Hematopoietic multipotent progenitor cell treated with erythropoietin and hydrocortisone succinate and interleukin-3 and kit ligand, for 6 days (in vitro differentiated cells): ENCODE results near the gene EIPR1.
A peak's percentile ranks its signal among the peaks of the same experiment; 100 is the strongest.

Experiments used
- DNase-seq: peaks from one replicate; pipeline ENCODE4 v3.0.0-alpha.2; 2015

Gene EIPR1

DNA sequence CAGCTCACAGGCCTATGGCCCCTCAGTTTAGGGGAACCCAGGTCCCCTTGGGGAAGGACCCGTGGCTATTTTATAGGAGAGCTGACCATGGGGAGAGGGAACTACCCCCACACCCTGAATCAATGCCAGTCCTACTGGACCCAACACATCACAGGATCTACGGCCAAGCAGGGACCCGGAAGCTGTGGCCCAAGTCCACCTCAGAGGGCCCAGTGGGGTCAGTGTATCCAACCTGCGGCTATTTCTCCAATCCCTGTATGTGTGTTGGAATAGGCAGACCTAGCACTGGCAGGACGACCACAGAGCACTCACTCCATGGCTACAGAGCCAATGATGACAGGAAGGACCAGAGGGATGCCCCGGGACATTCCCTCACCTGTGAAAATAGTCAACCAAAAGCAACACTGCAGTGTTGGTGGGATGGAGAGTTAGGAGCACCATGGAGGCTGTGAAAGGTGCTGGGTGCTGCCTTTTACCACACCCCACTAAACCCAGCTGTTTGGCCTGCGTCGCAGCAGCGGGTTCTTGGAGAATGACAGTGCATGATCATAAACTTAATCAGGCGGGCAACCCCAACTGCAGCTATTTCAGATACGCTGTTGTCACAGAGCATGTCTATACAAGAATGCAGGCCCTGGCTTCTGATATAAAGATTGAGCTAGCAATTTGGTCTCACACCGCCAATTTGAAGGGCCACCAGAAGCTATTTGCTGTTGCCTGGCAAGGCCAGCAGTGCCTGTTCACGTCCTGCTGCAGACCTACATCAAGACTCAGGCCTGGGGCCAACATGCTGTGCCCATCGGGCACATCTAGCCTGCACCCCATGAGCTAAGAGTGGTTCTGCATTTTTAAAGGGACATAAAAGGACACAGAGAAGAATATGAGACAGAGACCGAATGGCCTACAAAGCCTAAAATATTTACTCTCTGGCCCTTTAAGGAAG is 110.4 kb downstream of the EIPR1 start:
- no peak for DNase-seq

DNA sequence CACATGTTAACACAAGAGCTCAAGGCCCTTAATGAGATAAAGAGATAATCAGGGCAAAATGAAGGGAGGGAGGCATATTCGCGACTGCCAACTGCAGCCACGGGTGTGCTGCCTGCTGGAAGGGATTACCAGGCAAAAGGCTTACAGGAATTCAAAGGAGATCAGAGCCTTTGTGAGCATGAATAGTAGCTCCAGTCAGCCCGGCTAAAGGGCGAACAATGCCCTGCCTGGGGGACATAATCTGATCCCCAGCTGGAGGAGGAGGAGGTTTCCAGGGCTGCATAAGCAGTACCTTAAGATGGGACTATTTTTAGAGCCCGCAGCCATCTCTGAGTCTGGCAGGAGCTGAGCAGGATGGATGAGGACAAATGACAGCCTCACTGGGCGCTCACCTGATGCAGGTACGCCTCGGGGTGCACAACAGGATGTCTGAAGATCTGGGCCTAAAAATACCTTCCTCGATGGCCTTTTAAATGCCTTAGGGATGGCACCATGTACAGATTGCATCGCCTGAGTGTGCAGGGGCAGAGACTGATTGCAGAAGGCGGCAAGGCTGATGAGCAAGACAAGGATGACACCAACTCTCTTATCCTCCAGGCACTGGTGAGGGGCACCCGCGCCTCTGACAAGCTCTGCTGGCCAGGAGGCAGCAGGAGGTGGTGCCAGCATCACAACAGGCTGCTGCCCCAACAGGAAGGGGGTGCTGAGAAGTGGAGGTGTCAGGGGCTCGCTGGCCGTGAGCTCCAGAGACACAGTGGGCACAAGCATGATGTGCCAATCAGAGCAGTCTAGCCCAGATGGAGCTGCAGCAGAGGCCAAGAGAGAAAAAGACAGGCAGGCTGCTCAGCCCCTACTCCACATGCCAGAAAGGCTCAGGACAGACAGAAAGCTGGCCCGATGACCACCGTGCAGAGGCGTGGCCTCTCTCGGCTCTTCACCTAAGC is 111.4 kb downstream of the EIPR1 start:
- DNase-seq: peak; percentile 32

DNA sequence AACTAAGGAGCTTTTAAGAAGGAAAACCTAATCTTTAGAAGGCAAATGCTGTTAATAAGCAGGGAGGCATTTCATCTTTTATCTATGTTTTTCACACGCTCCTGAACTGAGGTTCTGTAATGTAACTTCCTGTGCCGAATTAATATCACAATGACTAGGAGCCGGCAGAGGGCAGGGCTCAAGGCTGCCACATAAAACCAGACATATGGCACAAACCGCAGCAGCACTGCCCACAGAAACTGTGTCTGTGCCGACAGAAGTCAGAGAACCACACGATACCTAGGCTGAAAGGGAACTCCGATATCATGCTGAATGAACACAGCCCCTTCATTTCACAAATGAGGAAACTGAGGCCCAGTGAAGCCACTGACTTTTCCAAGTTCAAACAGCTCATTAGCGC is 112.1 kb downstream of the EIPR1 start:
- peak; percentile 10 for DNase-seq

DNA sequence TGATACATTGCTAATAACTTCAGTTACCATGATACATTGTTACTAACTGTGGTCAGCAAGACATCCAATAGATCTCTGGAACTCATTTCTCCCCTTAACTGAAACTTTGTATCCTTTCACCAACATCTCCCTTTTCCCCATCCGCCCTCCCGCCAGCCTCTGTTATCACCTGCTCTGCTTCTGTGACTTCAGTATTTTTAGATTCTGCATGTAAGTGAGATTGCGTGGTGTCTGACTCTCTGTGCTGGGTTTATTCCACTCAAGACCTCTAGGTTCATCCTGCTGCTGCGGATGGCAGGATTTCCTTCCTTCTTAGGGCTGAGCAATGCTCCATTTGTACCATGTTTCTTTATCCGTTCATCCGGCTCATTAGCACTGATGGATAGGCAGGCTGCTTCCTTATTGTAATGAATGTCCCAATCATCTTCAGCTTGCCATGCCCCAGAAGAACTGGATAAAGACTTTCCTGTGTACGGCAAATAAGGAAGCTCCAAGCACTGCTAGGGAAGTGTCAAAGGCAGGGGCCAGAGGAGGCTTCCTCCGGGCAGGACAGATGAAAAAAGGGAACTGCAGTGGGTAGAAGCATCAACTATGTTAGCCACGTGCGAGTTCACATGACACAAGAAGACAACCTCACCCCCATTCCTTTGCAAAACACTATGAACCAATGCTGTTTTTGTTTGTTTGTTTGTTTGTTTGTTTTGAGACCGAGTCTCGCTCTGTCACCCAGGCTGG is 113.4 kb downstream of the EIPR1 start:
- peak; percentile 16 for DNase-seq

DNA sequence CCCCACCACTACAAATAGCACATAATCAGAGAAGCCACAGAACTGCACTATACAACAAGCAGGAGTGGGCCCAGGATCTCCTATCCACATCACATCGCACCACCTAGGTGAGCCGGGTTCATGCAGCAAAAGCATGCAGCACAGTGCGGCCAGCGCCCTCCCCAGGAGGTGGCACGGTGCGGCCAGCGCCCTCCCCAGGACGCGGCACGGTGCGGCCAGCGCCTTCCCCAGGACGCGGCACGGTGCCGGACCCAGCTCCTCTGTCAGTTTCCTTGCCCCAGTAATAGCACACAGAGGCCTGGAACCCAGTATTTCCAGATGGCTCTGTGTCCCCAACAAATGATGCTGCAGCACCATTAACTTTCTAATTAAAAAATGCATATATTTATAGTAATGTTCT is 114.1 kb downstream of the EIPR1 start:
- DNase-seq: no peak

DNA sequence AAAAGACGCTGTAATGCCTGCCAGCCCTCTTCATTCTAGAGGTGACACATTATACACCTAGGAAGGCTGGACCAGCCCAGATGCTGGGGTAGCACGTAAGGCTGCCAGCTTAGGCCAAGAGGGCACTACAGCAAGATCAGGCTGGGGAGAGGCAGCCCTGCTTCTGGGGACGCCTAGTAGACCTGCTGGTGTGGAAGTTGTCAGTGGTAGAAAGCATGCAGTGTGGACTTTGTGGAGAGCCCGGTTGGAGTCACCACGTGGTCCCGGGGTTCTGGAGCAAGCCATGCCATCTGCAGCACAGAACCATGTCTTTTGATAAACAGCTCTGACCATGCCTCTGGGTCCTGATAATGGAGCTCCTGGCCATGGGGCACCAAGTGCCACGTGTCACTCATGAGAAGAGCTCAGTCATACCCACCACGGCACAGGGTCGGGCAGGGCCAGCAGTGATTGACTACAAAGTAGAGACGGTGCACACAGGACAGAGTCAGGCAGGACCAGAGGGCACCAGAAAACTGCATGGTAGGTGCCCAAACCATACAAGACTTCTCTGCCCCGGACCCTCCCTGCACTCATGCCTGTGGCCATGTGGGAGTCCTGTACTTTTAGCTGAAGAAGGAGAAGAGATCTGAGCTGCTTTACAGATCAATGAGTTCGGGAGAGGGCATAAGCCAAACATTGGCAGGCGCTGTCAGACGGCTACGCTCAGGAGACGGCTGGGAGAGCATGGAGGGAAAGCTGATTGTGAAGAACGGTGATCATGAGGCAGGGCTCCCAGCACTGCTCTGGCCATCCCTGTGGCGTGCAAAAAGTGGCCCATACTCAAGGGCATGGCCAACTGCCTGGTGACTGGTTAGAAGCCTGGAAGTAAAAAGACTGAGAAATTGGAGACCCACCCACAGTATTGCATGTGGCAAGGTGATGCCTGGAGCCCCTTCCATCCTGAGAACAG is 114.9 kb downstream of the EIPR1 start:
- no peak for DNase-seq

DNA sequence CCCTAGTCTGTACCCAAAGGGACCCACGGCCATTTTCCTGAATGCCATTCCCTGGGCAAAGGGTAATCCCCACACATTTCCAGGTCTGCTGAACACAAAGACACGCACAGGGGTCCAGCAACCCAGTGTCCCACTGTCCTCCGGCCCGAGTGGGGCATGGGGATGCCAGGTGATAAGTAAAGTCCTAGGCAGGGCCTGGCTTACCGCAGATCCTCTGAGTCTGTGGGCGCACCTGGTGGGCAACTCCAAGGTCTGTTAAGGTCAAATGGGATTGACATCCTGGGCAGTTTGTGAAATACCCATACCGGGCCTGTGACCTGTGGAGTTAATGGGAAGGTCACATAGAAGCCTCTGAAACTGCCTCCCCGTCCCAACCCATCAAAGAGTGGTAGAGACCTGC is 116.1 kb downstream of the EIPR1 start:
- no peak for DNase-seq

DNA sequence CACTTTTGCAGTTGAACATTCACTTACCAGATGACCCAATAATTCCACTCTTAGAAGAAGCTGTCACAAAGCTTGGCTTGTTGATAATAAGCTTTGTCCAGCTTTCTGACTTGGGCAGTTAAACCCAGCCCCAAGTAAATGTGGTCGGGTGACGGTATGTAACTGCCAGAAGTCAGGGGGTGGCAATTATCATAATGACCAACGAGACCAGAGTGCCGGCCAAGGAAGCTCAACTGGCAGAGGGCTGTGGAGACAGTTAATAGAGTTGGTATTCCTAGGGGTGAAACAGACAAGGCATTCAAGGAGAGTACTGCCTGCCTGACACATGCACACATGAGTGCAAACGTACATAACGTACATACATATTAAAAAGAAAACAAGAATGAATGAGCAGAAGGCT is 116.7 kb downstream of the EIPR1 start:
- no peak for DNase-seq

DNA sequence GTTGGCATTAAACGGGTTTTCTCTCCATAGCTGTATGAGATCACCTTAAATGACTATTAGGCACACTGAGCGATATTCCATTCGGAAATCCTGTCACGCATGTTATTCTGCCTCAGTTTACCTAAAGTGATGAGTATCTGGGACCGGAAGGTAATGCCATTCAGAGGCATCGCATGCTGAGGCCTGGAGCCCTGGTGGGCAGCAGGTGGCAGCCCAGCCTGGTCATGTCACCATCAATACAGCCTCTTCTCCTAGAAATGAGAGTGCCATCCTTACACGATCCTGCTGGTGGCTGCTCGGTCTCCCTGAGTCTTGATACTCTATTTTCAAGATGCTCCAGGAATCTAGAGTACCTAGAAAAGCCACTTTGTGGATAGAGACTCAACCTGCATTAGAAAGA is 119.8 kb downstream of the EIPR1 start:
- DNase-seq: no peak

DNA sequence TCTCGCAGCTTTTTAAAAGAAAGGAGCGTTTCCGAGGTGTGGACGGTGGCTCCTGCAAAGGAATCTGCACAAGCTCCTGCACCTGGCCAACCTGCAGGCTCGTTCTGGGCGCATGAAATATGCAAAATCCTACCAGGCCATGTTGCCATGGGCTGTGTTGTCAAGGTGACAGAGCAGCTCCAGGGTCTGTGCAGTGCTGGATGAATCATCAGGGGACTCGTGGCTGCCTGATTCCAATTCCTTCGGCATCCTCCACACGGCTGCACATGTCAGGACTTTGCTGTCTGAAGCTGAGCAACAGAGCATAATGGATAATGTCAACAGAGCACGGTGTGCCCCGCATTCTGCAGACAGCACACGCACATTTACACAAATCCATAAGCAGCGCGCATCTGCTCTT is 120.5 kb downstream of the EIPR1 start:
- DNase-seq: no peak

DNA sequence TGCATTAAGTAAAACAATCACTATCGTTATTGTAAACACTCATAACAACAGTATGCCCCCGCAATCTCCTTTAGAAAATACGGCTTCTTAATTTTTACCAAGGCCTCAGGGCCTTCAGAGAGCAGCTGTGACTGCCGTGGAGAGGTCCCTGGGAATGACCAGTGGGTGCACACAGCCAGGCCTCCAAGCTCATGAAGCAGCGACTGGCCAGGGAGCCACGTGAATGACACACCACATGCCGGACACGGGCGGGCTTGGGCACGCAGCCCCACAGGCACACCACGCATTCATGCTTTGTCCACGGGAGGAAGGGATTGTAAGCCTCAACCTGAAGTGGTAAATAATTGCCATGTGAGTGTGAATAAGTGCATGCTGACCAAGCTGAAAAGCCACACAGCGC is 121.0 kb downstream of the EIPR1 start:
- DNase-seq: no peak

DNA sequence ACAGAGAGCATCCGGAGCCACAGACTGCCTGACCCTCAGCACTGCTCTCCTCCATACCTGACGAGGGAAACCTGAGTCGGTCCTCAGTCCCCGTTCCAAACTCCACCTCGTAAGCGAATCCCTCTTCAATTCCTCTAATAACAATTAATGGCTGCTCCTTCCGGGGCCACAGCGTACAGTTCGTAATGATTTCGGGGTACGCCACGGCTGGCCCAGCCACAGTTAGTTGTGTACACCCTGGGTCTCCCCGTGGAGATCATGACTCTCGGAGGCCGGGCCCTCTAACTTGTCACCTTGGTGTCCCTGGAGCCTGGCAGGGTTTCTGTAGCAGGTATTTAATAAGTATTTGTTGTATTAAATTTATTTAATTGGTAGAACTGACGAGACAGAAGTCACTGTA is 121.5 kb downstream of the EIPR1 start:
- DNase-seq: no peak

DNA sequence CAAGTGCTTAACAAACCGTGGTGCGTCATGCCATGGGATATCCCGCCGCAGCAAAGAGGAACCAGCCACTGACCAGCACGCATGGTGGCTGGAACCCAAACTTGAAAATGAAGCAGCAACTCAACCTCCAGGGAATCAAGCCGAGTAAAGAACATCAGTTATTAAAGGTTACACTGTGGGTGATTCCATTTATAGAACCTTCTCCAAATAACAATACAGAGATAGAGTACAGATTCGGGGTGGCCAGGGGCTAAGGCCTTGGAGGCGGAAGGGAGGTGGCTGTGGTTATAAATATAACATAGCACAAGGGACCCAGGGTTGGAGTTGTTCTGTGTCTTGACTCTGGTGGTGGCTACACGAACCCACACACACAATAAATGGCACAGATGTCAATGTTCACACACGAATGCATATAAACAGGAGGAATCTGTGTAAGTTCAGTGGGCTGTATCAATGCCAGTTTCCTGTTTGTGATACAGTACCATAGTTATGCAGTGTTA is 123.1 kb downstream of the EIPR1 start:
- no peak for DNase-seq

DNA sequence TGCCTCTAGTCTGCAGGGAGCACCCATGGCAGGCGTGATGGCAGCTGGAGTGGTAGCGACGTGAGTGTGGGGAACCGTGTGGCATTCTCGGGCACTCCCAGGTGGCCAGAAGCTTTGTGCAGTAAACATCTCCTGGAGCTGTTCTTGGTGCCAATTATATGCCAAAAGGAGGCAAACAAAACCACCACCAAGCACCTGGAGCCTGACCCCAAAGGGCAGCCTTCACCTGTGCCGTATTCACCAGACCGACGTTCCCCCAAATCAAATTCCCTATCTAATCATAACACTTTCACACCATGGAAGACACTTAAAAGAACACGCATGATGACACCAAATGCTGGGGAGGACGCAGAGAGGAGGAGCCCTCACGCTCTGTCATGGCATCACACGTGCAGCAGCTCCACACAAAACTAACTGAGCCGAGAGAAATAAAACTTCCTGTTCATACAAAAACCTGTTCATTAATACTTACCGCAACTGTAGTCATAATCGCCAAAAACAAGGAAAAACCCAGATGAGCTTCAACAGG is 123.6 kb downstream of the EIPR1 start:
- no peak for DNase-seq

DNA sequence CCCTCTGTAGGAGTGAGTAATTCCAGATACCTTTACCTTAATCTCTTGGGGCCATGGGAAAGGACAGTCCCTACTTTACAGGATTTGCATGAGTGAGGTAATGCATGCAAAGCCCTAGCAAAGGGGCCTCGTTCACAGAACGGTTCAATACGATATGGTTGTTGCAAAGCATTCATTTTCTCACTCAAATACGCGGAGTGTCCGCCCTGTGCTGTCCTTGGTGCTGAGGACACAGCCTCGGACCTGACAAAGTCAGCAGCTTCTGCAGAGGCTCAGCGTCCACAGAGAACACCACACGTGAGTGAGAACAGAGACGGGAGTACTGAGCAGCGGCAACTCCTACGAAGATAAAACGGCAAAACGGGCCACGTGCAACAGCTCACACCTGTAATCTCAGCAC is 125.7 kb downstream of the EIPR1 start:
- no peak for DNase-seq

DNA sequence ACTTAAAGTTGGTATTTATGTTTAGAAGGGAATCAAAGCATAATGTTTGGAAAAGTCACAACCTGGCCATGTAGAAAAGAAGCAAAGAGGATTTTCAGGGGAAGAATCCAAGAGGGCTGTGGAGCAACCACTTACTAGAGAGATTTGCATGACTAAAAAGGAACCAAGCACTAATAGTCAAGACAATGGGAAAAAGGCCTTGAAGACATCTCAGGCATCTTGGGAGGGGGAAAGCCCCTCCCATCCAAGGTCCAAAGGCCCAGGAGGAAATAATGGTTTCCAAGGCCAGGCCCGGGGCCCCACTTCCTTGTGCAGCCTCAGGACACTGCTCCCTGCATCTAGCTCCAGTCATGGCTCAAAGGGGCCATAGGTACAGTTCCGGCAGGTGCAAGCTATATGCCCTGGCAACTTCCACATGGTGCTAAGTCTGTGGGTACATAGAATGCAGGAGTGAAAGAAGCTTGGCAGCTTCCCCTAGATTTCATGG is 128.1 kb downstream of the EIPR1 start:
- no peak for DNase-seq

DNA sequence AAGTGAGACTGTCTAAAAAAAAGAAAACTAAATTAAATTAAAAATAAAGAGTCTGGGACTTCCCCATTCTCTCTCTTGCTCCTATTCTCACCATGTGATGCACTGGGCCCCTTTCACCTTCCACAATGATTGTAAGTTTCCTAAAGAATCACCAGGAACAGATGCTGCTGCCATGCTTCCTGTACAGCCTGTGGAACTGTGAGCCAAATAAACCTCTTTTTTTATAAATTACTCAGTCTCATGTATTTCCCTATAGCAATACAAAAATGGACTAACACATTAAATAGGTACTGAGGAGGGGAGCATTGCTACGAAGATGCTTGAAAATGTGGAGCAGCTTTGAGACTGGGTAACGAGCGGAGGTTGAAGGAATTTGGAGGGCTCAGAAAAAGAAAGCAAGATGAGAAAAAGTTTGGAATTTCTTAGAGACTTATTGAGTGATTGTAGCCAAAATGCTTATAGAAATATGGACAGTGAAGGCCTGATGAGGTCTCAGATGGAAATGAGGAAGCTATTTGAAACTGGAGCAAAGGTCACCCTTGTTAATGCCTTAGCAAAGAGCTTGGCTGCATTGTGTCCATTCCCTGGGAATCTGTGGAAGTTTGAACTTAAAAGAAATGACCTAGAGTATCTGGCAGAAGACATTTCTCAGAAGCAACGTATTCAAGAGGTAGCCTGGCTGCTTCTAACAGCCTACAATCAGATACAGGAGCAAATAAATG is 128.7 kb downstream of the EIPR1 start:
- DNase-seq: no peak

DNA sequence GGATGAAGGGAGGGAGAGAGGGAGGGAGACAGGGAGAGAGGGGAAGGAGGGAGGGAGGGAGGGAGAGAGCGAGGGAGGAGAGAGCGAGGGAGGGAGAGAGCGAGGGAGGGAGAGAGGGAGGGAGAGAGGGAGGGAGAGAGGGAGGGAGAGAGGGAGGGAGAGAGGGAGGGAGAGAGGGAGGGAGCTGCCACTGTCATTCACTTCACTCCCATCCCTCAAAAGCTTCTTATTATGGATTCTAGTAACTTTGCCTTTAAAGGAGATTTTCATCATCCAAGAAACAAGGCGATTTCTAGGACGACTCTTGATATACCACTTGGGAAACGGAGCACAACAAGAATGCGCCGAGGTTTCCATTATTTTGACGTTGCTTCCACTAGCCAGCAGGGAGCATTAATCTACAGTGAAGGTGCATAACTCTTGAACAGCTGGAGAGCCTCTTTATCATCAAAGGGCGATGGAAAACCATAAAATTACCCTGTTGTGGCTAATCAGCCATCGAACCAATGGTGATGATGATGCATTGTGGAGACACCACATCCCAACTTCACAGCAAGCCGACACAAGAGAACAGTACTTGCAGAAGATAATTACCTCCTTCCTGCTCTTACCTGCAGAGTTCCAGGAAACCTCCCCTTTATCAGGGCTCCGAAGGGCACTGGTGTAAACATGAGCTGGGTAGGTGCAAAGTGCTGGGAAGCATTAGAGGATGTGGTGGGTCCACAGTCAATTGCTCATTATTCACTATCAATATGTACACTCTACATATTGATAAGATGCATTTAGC is 130.5 kb downstream of the EIPR1 start:
- no peak for DNase-seq

DNA sequence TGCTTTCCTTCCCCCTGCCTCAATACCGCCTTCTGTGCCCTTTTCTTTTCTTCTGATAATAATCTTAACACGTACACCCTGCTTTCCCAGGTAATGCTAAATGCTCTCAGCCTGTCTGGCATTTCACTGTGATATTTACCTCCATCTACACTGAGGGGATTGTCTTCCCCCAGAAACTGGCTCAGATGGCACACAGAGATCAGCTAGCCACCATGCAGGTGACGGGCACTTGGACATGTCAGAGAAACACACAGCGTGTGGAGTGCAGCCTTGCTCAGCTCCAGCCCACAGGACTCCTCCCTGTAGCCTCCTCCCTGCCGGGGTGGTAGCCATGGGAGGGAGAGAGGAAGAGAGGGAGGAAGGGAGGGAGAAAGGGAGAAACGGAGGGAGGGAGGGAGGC is 131.2 kb downstream of the EIPR1 start:
- DNase-seq: no peak

DNA sequence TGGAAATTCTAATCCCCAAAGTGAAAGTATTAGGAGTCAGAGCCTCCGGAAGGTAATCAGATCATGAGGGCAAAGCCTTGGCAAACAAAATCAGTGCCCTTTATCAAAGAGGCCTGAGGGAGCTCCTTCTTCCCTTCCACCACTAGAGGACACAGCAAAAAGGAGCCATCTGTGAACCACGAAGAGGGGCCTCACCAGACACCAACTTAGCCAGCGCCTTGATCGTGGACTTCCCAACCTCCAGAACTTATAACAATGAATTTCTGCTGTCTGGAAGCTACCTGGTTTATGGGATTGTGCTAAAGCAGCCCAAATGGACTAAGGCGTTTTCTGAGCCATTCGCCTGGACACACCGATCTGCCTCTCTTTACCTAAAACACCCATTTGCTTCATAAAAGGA is 133.1 kb downstream of the EIPR1 start:
- no peak for DNase-seq
